ENCODE measurements around the gene LYZL1. TPM values are rescaled to one million over a fixed set of nuclear protein-coding genes. Genes with fewer than 3 reads are reported as not detected.

LYZL1 gene
- total and polyA plus RNA-seq, 8 donors: not detected

DNA sequence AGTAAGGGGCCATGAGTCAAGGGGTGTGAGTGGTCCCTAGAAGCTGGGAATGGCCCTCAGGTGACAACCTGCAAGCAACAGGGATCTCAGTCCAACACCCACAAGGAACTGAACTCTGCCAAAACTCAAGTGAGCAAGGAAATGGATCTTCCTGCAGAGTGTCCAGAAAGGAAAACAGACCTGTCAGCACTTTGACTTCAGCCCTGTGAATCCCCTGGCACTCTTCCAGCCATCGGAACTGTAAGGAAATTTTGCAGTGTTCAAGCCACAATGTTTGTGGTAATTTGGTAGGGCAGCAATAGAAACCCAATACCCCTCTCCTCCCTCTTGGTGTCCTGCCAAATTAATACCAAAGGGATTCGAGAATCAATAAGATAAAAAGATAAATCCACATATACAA is 6.9 kb downstream of the LYZL1 start:
- no peak overlapping the region for H3K4me3 ChIP-seq
- no peaks in the 10 kb centered on the region for H3K4me1 ChIP-seq
- no peak for ATAC-seq
- TF ChIP-seq CTCF (IDR thresholded peaks at IDR 0.05): no peak
- H3K9me3 ChIP-seq: peaks cover 0 to 29% of the 10 kb centered on the region in 2 donors
- DNase-seq: no peak
- H3K36me3 ChIP-seq: no peaks in the 10 kb centered on the region
- no peak overlapping the region for H3K27ac ChIP-seq
- H3K27me3 ChIP-seq: no peaks in the 10 kb centered on the region
- intact Hi-C loops (cut with DNase I): no loop called here

DNA sequence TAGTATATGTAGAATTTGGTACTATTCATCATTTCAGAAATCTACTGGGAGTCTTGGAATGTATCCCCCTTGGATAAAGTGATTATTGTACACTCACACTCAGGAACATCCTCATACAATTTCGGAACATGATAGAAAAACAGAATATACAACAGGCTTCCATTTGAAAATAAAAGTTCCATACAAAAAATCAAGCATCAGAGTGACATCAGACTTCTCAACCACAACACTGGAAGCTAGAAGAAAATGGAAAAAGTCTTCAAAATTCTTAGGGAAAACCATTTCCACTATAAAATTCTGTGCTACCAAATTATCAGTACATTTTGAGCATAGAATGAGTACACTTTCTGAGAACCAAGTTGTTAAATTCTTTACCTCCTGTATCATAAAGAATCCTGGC is 8.8 kb downstream of the LYZL1 start:
- DNase-seq (no peak), ATAC-seq (no peak)
- H3K36me3 ChIP-seq: no peaks in the 10 kb centered on the region
- TF ChIP-seq CTCF (IDR thresholded peaks at IDR 0.05): no peak
- H3K4me1 ChIP-seq: no peaks in the 10 kb centered on the region
- peaks cover 0 to 42% of the 10 kb centered on the region in 2 donors for H3K9me3 ChIP-seq
- no peak overlapping the region for H3K27ac ChIP-seq
- no peak overlapping the region for H3K4me3 ChIP-seq
- intact Hi-C loops (cut with DNase I): no loop called here
- no peaks in the 10 kb centered on the region for H3K27me3 ChIP-seq

DNA sequence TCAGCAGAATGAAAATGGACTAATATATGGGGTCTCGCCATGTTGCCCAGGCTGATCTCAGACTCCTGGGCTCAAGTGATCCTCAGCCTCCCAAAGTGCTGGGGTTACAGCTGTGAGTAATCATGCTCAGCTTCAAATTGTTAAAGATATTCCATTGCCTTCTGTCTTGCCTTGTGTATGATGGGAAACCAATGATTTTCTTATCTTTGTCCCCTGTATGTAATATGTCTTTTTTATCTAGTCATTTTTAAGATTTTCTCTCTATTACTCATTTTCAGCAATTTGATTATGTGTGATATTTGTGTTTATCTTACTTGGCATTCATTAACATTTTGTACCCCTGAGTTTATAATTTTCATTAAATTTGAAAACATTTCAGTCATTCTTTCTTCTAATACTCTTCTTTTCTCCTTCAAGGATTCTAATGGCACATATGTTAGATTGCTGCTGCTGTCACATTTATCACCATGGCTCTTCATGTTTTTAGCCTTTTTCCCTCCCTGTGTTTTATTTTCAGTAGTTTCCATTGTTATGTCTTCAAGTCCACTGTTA is 12.6 kb downstream of the LYZL1 start:
- no peak for TF ChIP-seq CTCF (IDR thresholded peaks at IDR 0.05)
- Histone ChIP-seq H3K4me1 (no peaks in the 10 kb centered on the region), H3K4me3 (no peak overlapping the region), H3K27me3 (no peaks in the 10 kb centered on the region), H3K27ac (no peak overlapping the region), H3K9me3 (peaks cover 0 to 36% of the 10 kb centered on the region in 2 donors), H3K36me3 (no peaks in the 10 kb centered on the region)
- ATAC-seq (no peak), DNase-seq (no peak)
- intact Hi-C loops (cut with DNase I): loop anchor here in 1 of 2 donors (5.0 kb wide), 1 partner anchor 634 kb away; no protein-coding TSS in a partner anchor

DNA sequence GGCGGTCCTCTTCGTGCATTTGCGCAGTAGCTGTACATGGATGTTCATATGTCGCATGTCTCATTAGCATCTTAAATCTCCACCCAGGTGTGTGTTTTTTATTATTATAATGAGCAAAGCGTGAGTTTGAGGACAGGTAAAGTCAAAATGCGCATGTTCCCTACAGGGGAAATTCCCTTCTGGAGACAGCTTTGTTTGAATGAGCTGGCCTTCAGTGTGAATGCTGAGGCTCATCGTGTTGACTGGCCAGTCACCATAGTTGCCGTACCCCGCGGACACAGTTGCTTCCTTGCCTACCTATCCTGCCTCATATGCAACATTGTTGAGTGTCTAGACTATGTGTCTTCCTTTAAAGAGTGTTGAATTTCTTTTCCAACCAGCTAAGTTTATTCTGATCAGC is 13.6 kb downstream of the LYZL1 start:
- intact Hi-C loops (cut with DNase I): loop anchor here in 1 of 2 donors (5.0 kb wide), 1 partner anchor 635 kb away; no protein-coding TSS in a partner anchor
- no peak for TF ChIP-seq CTCF (IDR thresholded peaks at IDR 0.05)
- no peak for ATAC-seq

GRCh38 chr10:29304264-29304994 is 15.6 kb downstream of the LYZL1 start:
- Histone ChIP-seq H3K4me1 (no peaks in the 10 kb centered on the region), H3K9me3 (peaks cover 0 to 14% of the 10 kb centered on the region in 2 donors), H3K27ac (no peak overlapping the region), H3K4me3 (no peak overlapping the region), H3K36me3 (no peaks in the 10 kb centered on the region), H3K27me3 (no peaks in the 10 kb centered on the region)
- peak; percentile 73 to 77 for TF ChIP-seq CTCF (IDR thresholded peaks at IDR 0.05)
- peak in 2 of 4 donors; percentile 78 to 84 for DNase-seq
- intact Hi-C loops (cut with DNase I): loop anchor here in 1 of 2 donors (5.0 kb wide), 1 partner anchor 637 kb away; no protein-coding TSS in a partner anchor
- ATAC-seq: peak; percentile 95

More for the DNA sequence above, 13.6 kb downstream of the LYZL1 start:
- no peak for DNase-seq
- Histone ChIP-seq H3K9me3 (peaks cover 0 to 26% of the 10 kb centered on the region in 2 donors), H3K27ac (no peak overlapping the region), H3K27me3 (no peaks in the 10 kb centered on the region), H3K36me3 (no peaks in the 10 kb centered on the region), H3K4me3 (no peak overlapping the region), H3K4me1 (no peaks in the 10 kb centered on the region)
